Measurements from ENCODE around the gene SERPINA1. TPM values are rescaled to one million over a fixed set of nuclear protein-coding genes. Genes with fewer than 3 reads are reported as not detected.

Gene SERPINA1
- total and polyA plus RNA-seq, 2 of the 13 experiments (the other 11 are each of a cell fraction or from before 2014, with no cell fraction given): 3,266 to 11,015 TPM

DNA sequence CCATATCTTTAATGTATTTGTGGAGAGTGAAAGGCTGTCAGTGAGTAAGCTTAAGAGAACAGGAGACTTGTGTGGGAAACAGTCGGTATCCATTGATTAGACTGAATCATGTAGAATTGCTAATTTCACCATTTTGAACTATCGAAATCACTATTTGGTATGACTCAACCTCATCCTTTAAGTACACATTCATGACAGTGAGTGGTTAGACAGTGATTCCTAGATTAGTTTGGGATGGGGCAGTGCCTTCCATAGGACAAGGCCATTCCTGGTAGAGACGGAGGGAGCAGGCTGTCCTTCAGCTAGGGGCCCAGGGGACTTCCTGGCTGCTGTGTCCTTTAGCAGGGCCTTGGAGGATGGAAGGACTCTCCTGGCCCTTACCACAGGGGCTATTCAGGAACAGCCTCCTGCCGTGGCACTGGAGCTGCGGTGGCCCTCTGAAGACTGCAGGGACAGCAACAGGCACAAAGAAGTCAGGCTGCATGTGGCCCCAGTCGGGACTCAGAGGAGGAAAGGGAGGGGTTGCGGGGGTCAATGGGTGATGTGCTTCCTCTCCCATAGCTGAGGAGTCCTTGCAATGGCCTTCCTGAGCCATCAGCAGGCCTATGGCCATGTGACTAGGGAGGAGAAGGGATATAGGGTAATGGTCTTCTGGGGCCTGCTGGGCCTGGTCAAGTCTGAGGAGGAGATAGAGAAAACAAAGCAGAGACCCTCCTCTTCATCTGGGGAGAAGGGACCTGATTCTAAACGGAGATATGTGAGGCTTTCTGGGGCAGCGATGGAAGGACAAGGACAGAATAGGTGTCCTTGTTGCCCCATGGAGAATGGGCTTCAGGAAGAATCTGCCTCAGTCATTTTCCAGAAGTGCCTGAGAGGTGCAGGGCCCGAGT lies 11.2 kb downstream of the SERPINA1 start (continued):
- TF ChIP-seq AHDC1 (CRISPR knock-in tag; IDR thresholded peaks at IDR 0.05; ENCODE audit: borderline replicate concordance): 0 out of 2 replicates have a peak, but pooled peaks have one; percentile 31
- 0 out of 2 replicates have a peak, but pooled peaks have one; percentile 1 for TF ChIP-seq HNF4A (CRISPR knock-in tag; IDR thresholded peaks at IDR 0.05)
- peak; percentile 38; the same call in 1 of the 2 replicates for TF ChIP-seq SIN3A (IDR thresholded peaks at IDR 0.05; ENCODE audit: borderline replicate concordance, low read depth, low read length)
- TF ChIP-seq ZNF501 (CRISPR knock-in tag; IDR thresholded peaks at IDR 0.05): peak; percentile 57; the same call in 1 of the 2 replicates
- TF ChIP-seq, protein P1, sequence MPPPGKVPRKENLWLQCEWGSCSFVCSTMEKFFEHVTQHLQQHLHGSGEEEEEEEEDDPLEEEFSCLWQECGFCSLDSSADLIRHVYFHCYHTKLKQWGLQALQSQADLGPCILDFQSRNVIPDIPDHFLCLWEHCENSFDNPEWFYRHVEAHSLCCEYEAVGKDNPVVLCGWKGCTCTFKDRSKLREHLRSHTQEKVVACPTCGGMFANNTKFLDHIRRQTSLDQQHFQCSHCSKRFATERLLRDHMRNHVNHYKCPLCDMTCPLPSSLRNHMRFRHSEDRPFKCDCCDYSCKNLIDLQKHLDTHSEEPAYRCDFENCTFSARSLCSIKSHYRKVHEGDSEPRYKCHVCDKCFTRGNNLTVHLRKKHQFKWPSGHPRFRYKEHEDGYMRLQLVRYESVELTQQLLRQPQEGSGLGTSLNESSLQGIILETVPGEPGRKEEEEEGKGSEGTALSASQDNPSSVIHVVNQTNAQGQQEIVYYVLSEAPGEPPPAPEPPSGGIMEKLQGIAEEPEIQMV (CRISPR knock-in tag; IDR thresholded peaks at IDR 0.05; ENCODE audit: low read depth): peak; percentile 83
- TF ChIP-seq MIER3 (CRISPR knock-in tag; IDR thresholded peaks at IDR 0.05; ENCODE audit: borderline replicate concordance): 0 out of 2 replicates have a peak, but pooled peaks have one; percentile 31
- peak; percentile 23; the same call in 1 of the 2 replicates for TF ChIP-seq ZNF280B (CRISPR knock-in tag; IDR thresholded peaks at IDR 0.05; ENCODE audit: borderline replicate concordance)
- TF ChIP-seq ZBTB3 (CRISPR knock-in tag; IDR thresholded peaks at IDR 0.05; ENCODE audit: borderline replicate concordance, low read depth): peak; percentile 28; the same call in 1 of the 2 replicates
- no peak for TF ChIP-seq GATAD2A (CRISPR knock-in tag; IDR thresholded peaks at IDR 0.05)
- TF ChIP-seq ZBTB44 (CRISPR knock-in tag; IDR thresholded peaks at IDR 0.05): no peak
- peak; percentile 32; the same call in 1 of the 2 replicates for TF ChIP-seq HNRNPL (IDR thresholded peaks at IDR 0.05; ENCODE audit: low read depth, low read length)
- 0 out of 2 replicates have a peak, but pooled peaks have one; percentile 18 for TF ChIP-seq ZNF691 (CRISPR knock-in tag; IDR thresholded peaks at IDR 0.05; ENCODE audit: borderline replicate concordance, low read depth)
- peak; percentile 58 for TF ChIP-seq ATF7-NPFF (CRISPR knock-in tag; IDR thresholded peaks at IDR 0.05; ENCODE audit: low read depth)
- TF ChIP-seq FLYWCH1 (CRISPR knock-in tag; IDR thresholded peaks at IDR 0.05): no peak; the same call in 1 of the 2 replicates
